ENCODE measurements around the gene PSMB5. TPM values are rescaled to one million over a fixed set of nuclear protein-coding genes. Genes with fewer than 3 reads are reported as not detected.
A peak's percentile ranks its signal among the peaks of the same experiment; 100 is the strongest.

The PSMB5 gene
- total and polyA plus RNA-seq, 2 of the 13 experiments (the other 11 are each of a cell fraction or from before 2014, with no cell fraction given), result 705 to 871 TPM

DNA sequence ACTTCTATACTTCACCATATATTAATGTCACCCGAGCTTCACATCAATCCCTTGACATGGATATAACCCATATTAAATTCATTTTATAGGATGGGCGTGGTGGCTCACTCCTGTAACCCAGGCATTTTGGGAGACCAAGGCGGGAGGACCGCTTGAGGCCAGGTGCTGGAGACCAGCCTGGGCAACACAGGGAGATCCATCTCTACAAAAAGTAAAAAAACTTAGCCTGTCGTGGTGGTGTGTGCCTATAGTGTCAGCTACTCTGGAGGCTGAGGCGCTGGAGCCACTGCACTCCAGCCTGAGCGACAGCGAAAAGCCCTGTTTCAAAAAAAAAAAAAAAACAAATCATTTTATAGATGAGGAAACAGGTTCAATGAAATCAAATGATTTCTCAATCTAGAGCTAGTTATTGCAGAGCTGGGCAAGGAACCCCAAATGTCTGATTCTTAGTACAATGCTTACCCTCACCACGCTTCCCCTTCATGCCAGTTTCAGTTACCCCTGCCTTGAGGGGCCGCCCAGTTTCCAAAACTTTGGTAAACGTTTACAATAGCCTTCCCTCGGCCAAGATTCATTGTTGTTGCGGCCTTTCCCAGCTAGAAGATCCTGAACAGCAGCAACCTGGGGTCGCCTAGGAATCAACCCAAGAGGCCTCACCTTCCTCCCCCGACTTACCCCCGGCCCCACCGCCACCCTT, 751 bp downstream of the PSMB5 start (continued):
- TF ChIP-seq, protein P1, sequence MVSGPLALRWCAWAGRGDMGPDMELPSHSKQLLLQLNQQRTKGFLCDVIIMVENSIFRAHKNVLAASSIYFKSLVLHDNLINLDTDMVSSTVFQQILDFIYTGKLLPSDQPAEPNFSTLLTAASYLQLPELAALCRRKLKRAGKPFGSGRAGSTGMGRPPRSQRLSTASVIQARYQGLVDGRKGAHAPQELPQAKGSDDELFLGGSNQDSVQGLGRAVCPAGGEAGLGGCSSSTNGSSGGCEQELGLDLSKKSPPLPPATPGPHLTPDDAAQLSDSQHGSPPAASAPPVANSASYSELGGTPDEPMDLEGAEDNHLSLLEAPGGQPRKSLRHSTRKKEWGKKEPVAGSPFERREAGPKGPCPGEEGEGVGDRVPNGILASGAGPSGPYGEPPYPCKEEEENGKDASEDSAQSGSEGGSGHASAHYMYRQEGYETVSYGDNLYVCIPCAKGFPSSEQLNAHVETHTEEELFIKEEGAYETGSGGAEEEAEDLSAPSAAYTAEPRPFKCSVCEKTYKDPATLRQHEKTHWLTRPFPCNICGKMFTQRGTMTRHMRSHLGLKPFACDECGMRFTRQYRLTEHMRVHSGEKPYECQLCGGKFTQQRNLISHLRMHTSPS (CRISPR knock-in tag; IDR thresholded peaks at IDR 0.05; ENCODE audit: low read depth), result 0 out of 2 replicates have a peak, but pooled peaks have one; percentile 25
- TF ChIP-seq ZNF747 (CRISPR knock-in tag; IDR thresholded peaks at IDR 0.05; ENCODE audit: borderline replicate concordance) (0 out of 2 replicates have a peak, but pooled peaks have one; percentile 9), ZNF761 (CRISPR knock-in tag; conservative IDR thresholded peaks at IDR 0.05) (peak; percentile 19; the same call in 1 of the 2 replicates), ZSCAN25 (CRISPR knock-in tag; IDR thresholded peaks at IDR 0.05) (peak; percentile 13; the same call in 1 of the 2 replicates), PRPF4 (IDR thresholded peaks at IDR 0.05; ENCODE audit: low read depth, low read length, poor library complexity, severe bottlenecking) (peak; percentile 15), ZNF451 (CRISPR knock-in tag; IDR thresholded peaks at IDR 0.05) (peak; percentile 35; the same call in 1 of the 2 replicates), ZNF724P (CRISPR knock-in tag; IDR thresholded peaks at IDR 0.05; ENCODE audit: borderline replicate concordance) (no peak), CCAR2 (optimal IDR thresholded peaks at IDR 0.05; ENCODE audit: low read depth, low read length) (peak; percentile 66), SMARCE1 (IDR thresholded peaks at IDR 0.05; ENCODE audit: borderline replicate concordance) (peak; percentile 1; the same call in 1 of the 2 replicates), PAWR (CRISPR knock-in tag; IDR thresholded peaks at IDR 0.05; ENCODE audit: borderline replicate concordance) (no peak), CREM (IDR thresholded peaks at IDR 0.05) (no peak), CREM (CRISPR knock-in tag; IDR thresholded peaks at IDR 0.05) (0 out of 2 replicates have a peak, but pooled peaks have one; percentile 37), ESRRA (CRISPR knock-in tag; IDR thresholded peaks at IDR 0.05; ENCODE audit: low read depth) (peak; percentile 7; the same call in 1 of the 2 replicates), IKZF4 (CRISPR knock-in tag; IDR thresholded peaks at IDR 0.05; ENCODE audit: borderline replicate concordance, low read depth, not compliant biosample characterization) (peak; percentile 25), SMAD3 (CRISPR knock-in tag; IDR thresholded peaks at IDR 0.05) (0 out of 2 replicates have a peak, but pooled peaks have one; percentile 31), ZFP41 (CRISPR knock-in tag; IDR thresholded peaks at IDR 0.05; ENCODE audit: borderline replicate concordance) (0 out of 2 replicates have a peak, but pooled peaks have one; percentile 1), ZNF30 (CRISPR knock-in tag; IDR thresholded peaks at IDR 0.05) (0 out of 2 replicates have a peak, but pooled peaks have one; percentile 25), ZNF552 (CRISPR knock-in tag; IDR thresholded peaks at IDR 0.05; ENCODE audit: borderline replicate concordance) (0 out of 2 replicates have a peak, but pooled peaks have one; percentile 55)
- TF ChIP-seq, protein P2, sequence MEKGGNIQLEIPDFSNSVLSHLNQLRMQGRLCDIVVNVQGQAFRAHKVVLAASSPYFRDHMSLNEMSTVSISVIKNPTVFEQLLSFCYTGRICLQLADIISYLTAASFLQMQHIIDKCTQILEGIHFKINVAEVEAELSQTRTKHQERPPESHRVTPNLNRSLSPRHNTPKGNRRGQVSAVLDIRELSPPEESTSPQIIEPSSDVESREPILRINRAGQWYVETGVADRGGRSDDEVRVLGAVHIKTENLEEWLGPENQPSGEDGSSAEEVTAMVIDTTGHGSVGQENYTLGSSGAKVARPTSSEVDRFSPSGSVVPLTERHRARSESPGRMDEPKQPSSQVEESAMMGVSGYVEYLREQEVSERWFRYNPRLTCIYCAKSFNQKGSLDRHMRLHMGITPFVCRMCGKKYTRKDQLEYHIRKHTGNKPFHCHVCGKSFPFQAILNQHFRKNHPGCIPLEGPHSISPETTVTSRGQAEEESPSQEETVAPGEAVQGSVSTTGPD (CRISPR knock-in tag; IDR thresholded peaks at IDR 0.05), result 0 out of 2 replicates have a peak, but pooled peaks have one; percentile 64
- TF ChIP-seq, protein P3, sequence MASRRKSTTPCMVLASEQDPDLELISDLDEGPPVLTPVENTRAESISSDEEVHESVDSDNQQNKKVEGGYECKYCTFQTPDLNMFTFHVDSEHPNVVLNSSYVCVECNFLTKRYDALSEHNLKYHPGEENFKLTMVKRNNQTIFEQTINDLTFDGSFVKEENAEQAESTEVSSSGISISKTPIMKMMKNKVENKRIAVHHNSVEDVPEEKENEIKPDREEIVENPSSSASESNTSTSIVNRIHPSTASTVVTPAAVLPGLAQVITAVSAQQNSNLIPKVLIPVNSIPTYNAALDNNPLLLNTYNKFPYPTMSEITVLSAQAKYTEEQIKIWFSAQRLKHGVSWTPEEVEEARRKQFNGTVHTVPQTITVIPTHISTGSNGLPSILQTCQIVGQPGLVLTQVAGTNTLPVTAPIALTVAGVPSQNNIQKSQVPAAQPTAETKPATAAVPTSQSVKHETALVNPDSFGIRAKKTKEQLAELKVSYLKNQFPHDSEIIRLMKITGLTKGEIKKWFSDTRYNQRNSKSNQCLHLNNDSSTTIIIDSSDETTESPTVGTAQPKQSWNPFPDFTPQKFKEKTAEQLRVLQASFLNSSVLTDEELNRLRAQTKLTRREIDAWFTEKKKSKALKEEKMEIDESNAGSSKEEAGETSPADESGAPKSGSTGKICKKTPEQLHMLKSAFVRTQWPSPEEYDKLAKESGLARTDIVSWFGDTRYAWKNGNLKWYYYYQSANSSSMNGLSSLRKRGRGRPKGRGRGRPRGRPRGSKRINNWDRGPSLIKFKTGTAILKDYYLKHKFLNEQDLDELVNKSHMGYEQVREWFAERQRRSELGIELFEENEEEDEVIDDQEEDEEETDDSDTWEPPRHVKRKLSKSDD (CRISPR knock-in tag; IDR thresholded peaks at IDR 0.05; ENCODE audit: low read depth), result no peak
- TF ChIP-seq, protein P4, sequence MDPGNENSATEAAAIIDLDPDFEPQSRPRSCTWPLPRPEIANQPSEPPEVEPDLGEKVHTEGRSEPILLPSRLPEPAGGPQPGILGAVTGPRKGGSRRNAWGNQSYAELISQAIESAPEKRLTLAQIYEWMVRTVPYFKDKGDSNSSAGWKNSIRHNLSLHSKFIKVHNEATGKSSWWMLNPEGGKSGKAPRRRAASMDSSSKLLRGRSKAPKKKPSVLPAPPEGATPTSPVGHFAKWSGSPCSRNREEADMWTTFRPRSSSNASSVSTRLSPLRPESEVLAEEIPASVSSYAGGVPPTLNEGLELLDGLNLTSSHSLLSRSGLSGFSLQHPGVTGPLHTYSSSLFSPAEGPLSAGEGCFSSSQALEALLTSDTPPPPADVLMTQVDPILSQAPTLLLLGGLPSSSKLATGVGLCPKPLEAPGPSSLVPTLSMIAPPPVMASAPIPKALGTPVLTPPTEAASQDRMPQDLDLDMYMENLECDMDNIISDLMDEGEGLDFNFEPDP (CRISPR knock-in tag; conservative IDR thresholded peaks at IDR 0.05), result 0 out of 2 replicates have a peak, but pooled peaks have one; percentile 96
